HepG2 (cell line): Measurements from ENCODE around the gene SPRED2. TPM values are rescaled to one million over a fixed set of nuclear protein-coding genes. Genes with fewer than 3 reads are reported as not detected.
A peak's percentile ranks its signal among the peaks of the same experiment; 100 is the strongest.

Experiments
- ATAC-seq: fragments of 200-7000 bp; cut with Tn5 transposase; 3 replicates; pipeline ENCODE4 v1.9.1; 2020; ENCODE audit warnings: mild to moderate bottlenecking, moderate library complexity
- BruUV-seq: library from RNA; stranded (reverse); fragments of 400-500 nt; replicated peaks from 2 replicates; lab custom pipeline; 2021; lab: Mats Ljungman, UMichigan
- CTCF ChIA-PET: fragments of 300-600 bp; formaldehyde crosslinking; extraction: SDS; loops from one replicate; lab custom pipeline; 2021; ENCODE audit warnings: low total read pairs, inconsistent platforms, low intra/inter-chr PET ratio; lab: Yijun Ruan, JAX
- POLR2A ChIA-PET: fragments of 350-600 bp; sonication (Branson Sonifier 250); formaldehyde crosslinking; loops from one replicate; lab custom pipeline; 2020; ENCODE audit warnings: antibody characterized with exemption, inconsistent platforms; lab: Yijun Ruan, JAX
- DNase-seq: peaks from one replicate; pipeline ENCODE4 v3.0.0-alpha.2; 2015; ENCODE audit warnings: low spot score
- FAIRE-seq: peaks from 3 replicates; lab custom pipeline; 2011; peaks lifted over from hg19 to GRCh38; lab: Jason Lieb, UNC
- H2AFZ ChIP-seq: one replicate; pipeline ENCODE4 v1.6.1; 2011; ENCODE audit warnings: low read length, inconsistent platforms
- H3K27ac ChIP-seq: fragments of 300-600 bp; 3 replicates; pipeline ENCODE4 v1.8.0; 2011; ENCODE audit warnings: mixed run types, mild to moderate bottlenecking, mixed read lengths, low read length, inconsistent platforms; ENCODE audit not compliant: insufficient read depth; ENCODE audit errors: extremely low read length
- H3K27me3 ChIP-seq, 2 experiments: fragments of 200-600 bp in 1 of 2; 2 replicates in 1 of 2; 3 replicates in 1 of 2; pipeline versions ENCODE4 v1.6.0 to v1.8.0; 2011; ENCODE audit warnings: low read length in 2 of 2, mild to moderate bottlenecking in 2 of 2, moderate library complexity in 2 of 2, inconsistent platforms in 1 of 2; ENCODE audit not compliant: insufficient read depth in 2 of 2, control insufficient read depth in 1 of 2
- H3K36me3 ChIP-seq, 2 experiments: fragments of 200-600 bp in 1 of 2; replicated peaks in 1 of 2; 2 replicates in 1 of 2; 3 replicates in 1 of 2; pipeline versions ENCODE4 v1.5.1 to v1.8.0; 2011; ENCODE audit warnings: low read length in 2 of 2, inconsistent platforms in 1 of 2; ENCODE audit not compliant: insufficient read depth in 2 of 2, control insufficient read depth in 1 of 2
- H3K4me1 ChIP-seq: 2 replicates; pipeline ENCODE4 v1.5.1; 2012; ENCODE audit warnings: low read length, inconsistent platforms; ENCODE audit not compliant: insufficient read depth
- H3K4me2 ChIP-seq: 2 replicates; pipeline ENCODE4 v1.6.0; 2011; ENCODE audit warnings: low read depth, low read length, inconsistent platforms
- H3K4me3 ChIP-seq, 3 experiments: fragments of 200-600 bp in 1 of 3; sonication (generic), shearing (Covaris generic) in 1 of 3; replicated peaks in 1 of 3; 2 replicates each; pipeline ENCODE4 v1.5.1; 2011 to 2016; ENCODE audit warnings: low read length in 3 of 3, inconsistent platforms in 2 of 3, low read depth in 2 of 3, mild to moderate bottlenecking in 2 of 3, control low read depth in 1 of 3, mixed read lengths in 1 of 3; ENCODE audit not compliant: insufficient read depth in 1 of 3
- H3K79me2 ChIP-seq: one replicate; pipeline ENCODE4 v1.6.1; 2011; ENCODE audit warnings: low read length, inconsistent platforms; ENCODE audit not compliant: insufficient read depth
- H3K9ac ChIP-seq: 2 replicates; pipeline ENCODE4 v1.6.0; 2011; ENCODE audit warnings: mild to moderate bottlenecking, low read depth, low read length, inconsistent platforms; ENCODE audit not compliant: insufficient read depth
- H3K9me3 ChIP-seq: 2 replicates; pipeline ENCODE4 v1.5.1; 2012; ENCODE audit warnings: mild to moderate bottlenecking, low read length
- H4K20me1 ChIP-seq: 2 replicates; pipeline ENCODE4 v1.6.0; 2011; ENCODE audit warnings: inconsistent platforms, mild to moderate bottlenecking, low read length, moderate library complexity; ENCODE audit not compliant: insufficient read depth
- CBFB ChIP-seq: sonication (generic); formaldehyde crosslinking; IDR thresholded peaks from 2 replicates; pipeline ENCODE4 v1.4.0; 2020; ENCODE audit warnings: missing genetic modification reagents
- DMAP1 ChIP-seq: IDR thresholded peaks from 2 replicates; pipeline ENCODE4 v1.6.1; 2016
- ESRRA ChIP-seq: sonication (generic); formaldehyde crosslinking; IDR thresholded peaks from 2 replicates; pipeline ENCODE4 v1.5.1; 2020; ENCODE audit warnings: mild to moderate bottlenecking, low read depth, missing genetic modification reagents
- KLF12 ChIP-seq: sonication (generic); formaldehyde crosslinking; IDR thresholded peaks from 2 replicates; pipeline ENCODE4 v1.4.0; 2020; ENCODE audit warnings: missing genetic modification reagents, borderline replicate concordance
- NFE2L1 ChIP-seq: sonication (generic); formaldehyde crosslinking; IDR thresholded peaks from 2 replicates; pipeline ENCODE4 v1.4.0; 2020; ENCODE audit warnings: missing genetic modification reagents, mild to moderate bottlenecking, borderline replicate concordance
- RBM22 ChIP-seq: fragments of 200-400 bp; formaldehyde crosslinking; optimal IDR thresholded peaks from 2 replicates; pipeline ENCODE3; 2017; ENCODE audit warnings: mild to moderate bottlenecking, low read length, moderate library complexity
- SNAI1 ChIP-seq: sonication (generic); formaldehyde crosslinking; IDR thresholded peaks from 2 replicates; pipeline ENCODE4 v1.5.0; 2020; ENCODE audit warnings: mild to moderate bottlenecking, missing genetic modification reagents, borderline replicate concordance
- ZFP36L1 ChIP-seq: sonication (generic); formaldehyde crosslinking; IDR thresholded peaks from 2 replicates; pipeline ENCODE4 v1.8.0; 2022; ENCODE audit warnings: mild to moderate bottlenecking, missing genetic modification reagents, moderate library complexity
- WGBS: methylation state at CpG from one replicate; pipeline ENCODE4 v1.1.6; 2017; ENCODE audit warnings: low lambda C conversion rate; 5-methylcytosine and 5-hydroxymethylcytosine counted together
- in situ Hi-C: cut with HindIII; loops from 2 replicates; pipeline ENCODE4 v1.10.0; 2017; ENCODE audit warnings: low pct_unique_long_range_greater_than_20kb; ENCODE audit not compliant: extremely low pct_ligation_motif_present
- intact Hi-C: fragments of 100-400 bp; cut with micrococcal nuclease; formaldehyde crosslinking; loops from one replicate; pipeline ENCODE4 v1.10.0; 2022; ENCODE audit not compliant: unreplicated experiment
- polyA plus RNA-seq, 8 experiments: library from polyadenylated mRNA; depleted of rRNA in 3 of 8; stranded (reverse) in 7 of 8; unstranded in 1 of 8; fragments of >200 nt; fragmentation: Illumina TruSeq in 4 of 8; extraction: Trizol in 4 of 8; gene quantifications; 2 replicates each; pipeline versions ENCODE4 v1.2.1 to v1.2.3, GENCODE V29; 2011 to 2016; ENCODE audit warnings: low read depth in 4 of 8, missing spikeins in 1 of 8, mixed read lengths in 1 of 8; ENCODE audit not compliant: insufficient read depth in 1 of 8
- total RNA-seq, 5 experiments: library from RNA; depleted of rRNA; stranded (reverse); fragments of >200 nt; fragmentation: Illumina TruSeq; extraction: Trizol; gene quantifications; 2 replicates each; pipeline ENCODE4 v1.2.3, GENCODE V29; 2016; ENCODE audit warnings: low read depth in 1 of 5
- TF ChIP-seq, protein P1 (sequence below): sonication (generic); formaldehyde crosslinking; IDR thresholded peaks from 2 replicates; pipeline ENCODE4 v1.4.0; 2020; ENCODE audit warnings: missing genetic modification reagents
- TF ChIP-seq, protein P2 (sequence below): IDR thresholded peaks from 2 replicates; pipeline ENCODE4 v1.6.1; 2016; ENCODE audit warnings: missing genetic modification reagents, missing compliant biosample characterization

The SPRED2 gene
- total and polyA plus RNA-seq, 2 of the 13 experiments (the other 11 are each of a cell fraction or from before 2014, with no cell fraction given), result 13.0 to 37.0 TPM

GRCh38 chr2:65325066-65325465 lies 107.3 kb downstream of the SPRED2 start (continued):
- TF ChIP-seq KLF12 (CRISPR knock-in tag) (no peak), NFE2L1 (CRISPR knock-in tag) (no peak), ESRRA (no peak), DMAP1 (CRISPR knock-in tag) (no peak), SNAI1 (CRISPR knock-in tag) (no peak), ZFP36L1 (CRISPR knock-in tag) (no peak)
- TF ChIP-seq, protein P1, sequence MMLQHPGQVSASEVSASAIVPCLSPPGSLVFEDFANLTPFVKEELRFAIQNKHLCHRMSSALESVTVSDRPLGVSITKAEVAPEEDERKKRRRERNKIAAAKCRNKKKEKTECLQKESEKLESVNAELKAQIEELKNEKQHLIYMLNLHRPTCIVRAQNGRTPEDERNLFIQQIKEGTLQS (CRISPR knock-in tag), result no peak
- TF ChIP-seq, protein P2, sequence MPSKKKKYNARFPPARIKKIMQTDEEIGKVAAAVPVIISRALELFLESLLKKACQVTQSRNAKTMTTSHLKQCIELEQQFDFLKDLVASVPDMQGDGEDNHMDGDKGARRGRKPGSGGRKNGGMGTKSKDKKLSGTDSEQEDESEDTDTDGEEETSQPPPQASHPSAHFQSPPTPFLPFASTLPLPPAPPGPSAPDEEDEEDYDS (CRISPR knock-in tag), result no peak

GRCh38 chr2:65320946-65321345 lies 111.5 kb downstream of the SPRED2 start:
- Histone ChIP-seq H4K20me1 (no peaks in the 10 kb centered on the region; the same call in 1 of the 2 replicates), H3K4me2 (no peak overlapping the region), H3K4me3 (no peak overlapping the region), H3K79me2 (peaks cover 2% of the 10 kb centered on the region), H3K27ac (no peak overlapping the region), H3K9me3 (no peaks in the 10 kb centered on the region), H3K36me3 (peaks cover 25 to 70% of the 10 kb centered on the region in 2 experiments), H3K4me1 (peaks cover 19% of the 10 kb centered on the region), H2AFZ (no peak overlapping the region), H3K27me3 (no peaks in the 10 kb centered on the region), H3K9ac (no peak overlapping the region)
- no peak for DNase-seq
- no peak for FAIRE-seq
- ATAC-seq, result peak; percentile 10; the same call in 2 of the 3 replicates
- no peak for TF ChIP-seq CBFB (CRISPR knock-in tag)
- TF ChIP-seq RBM22, result peak; percentile 22
- BruUV-seq, result no TSS peak
- in situ Hi-C loops, result no loop called here
- intact Hi-C loops, result loop anchor here (1.0 kb wide), 1 partner anchor 232 kb away; no protein-coding TSS in a partner anchor
- WGBS, result 100% methylated on average over 1 of the region's 2 CpGs
- CTCF ChIA-PET, result interaction anchor here (1.1 kb wide), 1 partner anchor 56 kb away, joined by 3 read pairs; no protein-coding TSS in a partner anchor
- POLR2A ChIA-PET, result interaction anchor here (1.3 to 1.5 kb wide), 3 partner anchors 52 to 114 kb away, joined by 3 to 6 read pairs (median 4); partner anchors contain the start of gene ACTR2
